Mammary epithelial cell (primary cell): Measurements from ENCODE around the gene ICE1.
"Not testable (repeated sequence)": the region's sequence is repeated elsewhere in the genome, so short reads cannot be mapped to it uniquely, and the experiment has no call there.

Source experiments
- CTCF ChIP-seq, 2 donors: IDR thresholded peaks in 1 of 2; conservative IDR thresholded peaks in 1 of 2; 2 replicates each; pipeline ENCODE4 v1.5.1; 2011 to 2012; ENCODE audit warnings: inconsistent platforms in 2 of 2, low read length in 2 of 2, mild to moderate bottlenecking in 2 of 2, control low read depth in 1 of 2, low read depth in 1 of 2; ENCODE audit not compliant: insufficient read depth in 1 of 2; ENCODE audit errors: extremely low read depth in 1 of 2
- EZH2 ChIP-seq: IDR thresholded peaks from 2 replicates; pipeline ENCODE4 v1.6.1; 2012; ENCODE audit warnings: low read length, inconsistent platforms, borderline replicate concordance

GRCh38 chr5:5394384-5394986 lies 28.0 kb upstream of the ICE1 start:
- peak; percentile 29 to 59 for TF ChIP-seq CTCF (conservative IDR thresholded peaks at IDR 0.05 in 1 of 2, IDR thresholded peaks at IDR 0.05 in 1 of 2; ENCODE audit: extremely low read depth in 1 of 2, insufficient read depth in 1 of 2, low read depth in 1 of 2, low read length in 2 of 2)
- not testable (repeated sequence) for TF ChIP-seq EZH2
